HPDE6-E6E7 (cell line): ENCODE data around the gene RAPGEF5.

Experiments used
- DNase-seq: peaks from one replicate; pipeline ENCODE4 v3.0.0; 2011; ENCODE audit warnings: missing footprints; ENCODE audit errors: extremely low spot score

Gene RAPGEF5

GRCh38 chr7:22219739-22220493 lies 137.0 kb downstream of the RAPGEF5 start:
- no peak for DNase-seq

- DNase-seq = no peak
Measured at GRCh38 chr7:22219036-22219435, 137.9 kb downstream of the RAPGEF5 start.

GRCh38 chr7:22216832-22217475 lies 140.0 kb downstream of the RAPGEF5 start:
- no peak for DNase-seq

GRCh38 chr7:22216309-22216708 lies 140.6 kb downstream of the RAPGEF5 start:
- DNase-seq = no peak

GRCh38 chr7:22214000-22214399 lies 143.0 kb downstream of the RAPGEF5 start:
- DNase-seq = no peak

DNA sequence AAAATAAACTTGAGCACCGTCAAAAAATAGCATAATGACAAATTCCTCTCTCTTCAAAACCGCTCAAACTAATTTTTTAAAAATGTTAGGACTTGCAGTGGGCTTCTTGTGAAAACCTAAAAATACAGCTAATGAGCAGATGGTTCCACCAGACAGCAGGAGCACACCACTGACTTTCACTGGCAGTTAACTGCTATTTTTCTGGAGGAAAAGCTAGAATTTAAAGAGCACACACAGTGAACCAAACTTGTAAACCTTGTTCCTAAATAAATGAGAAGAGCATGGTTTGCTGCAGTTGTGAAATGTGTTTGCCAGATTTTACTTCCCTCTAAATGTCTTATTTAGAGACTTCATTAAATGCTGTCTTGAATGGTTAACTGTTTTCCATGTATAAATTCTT lies 143.9 kb downstream of the RAPGEF5 start:
- no peak for DNase-seq

DNA sequence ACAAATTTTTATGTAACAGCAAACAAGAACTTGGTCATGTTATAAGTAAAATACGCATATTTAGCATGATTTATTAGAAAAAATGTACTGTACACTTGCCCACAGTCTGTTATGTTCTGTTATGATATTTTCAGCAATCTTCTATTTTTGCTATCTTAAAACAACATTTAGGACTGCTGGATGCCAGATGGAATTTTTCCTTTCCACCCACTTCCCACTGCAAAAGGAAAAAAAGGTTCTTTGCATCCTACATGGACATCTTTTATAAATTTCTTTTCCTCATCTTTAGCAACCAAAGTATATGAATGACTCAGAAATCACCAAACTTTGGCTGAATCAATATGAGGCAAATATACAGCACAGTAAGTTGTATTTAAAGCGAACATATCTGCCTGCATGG lies 146.0 kb downstream of the RAPGEF5 start:
- DNase-seq = no peak

- no peak for DNase-seq
Measured at GRCh38 chr7:22210355-22210754, 146.6 kb downstream of the RAPGEF5 start.

GRCh38 chr7:22208799-22209198 lies 148.2 kb downstream of the RAPGEF5 start:
- no peak for DNase-seq

- no peak for DNase-seq
Measured at GRCh38 chr7:22207724-22208225, 149.2 kb downstream of the RAPGEF5 start.

- DNase-seq = no peak
Measured at GRCh38 chr7:22205631-22206030, 151.3 kb downstream of the RAPGEF5 start.

DNA sequence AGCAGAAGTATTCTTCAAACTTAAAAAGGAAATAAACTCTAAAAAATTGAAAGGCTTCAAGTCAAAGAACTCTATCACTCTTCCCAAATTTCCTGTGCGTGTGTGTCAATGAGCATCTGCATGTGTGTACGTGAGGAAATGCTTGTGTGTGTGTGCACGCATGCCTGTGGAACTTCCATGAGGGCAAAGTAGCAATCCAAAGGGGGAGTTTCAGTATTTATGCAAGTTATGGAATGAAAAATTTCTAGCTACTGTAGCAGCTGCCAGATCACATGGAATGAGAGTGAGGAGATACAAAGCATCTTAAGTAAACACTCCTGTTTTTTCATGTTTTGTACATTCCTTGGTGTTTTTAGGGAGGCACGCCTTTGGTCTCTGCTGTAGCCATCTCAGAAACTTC lies 152.6 kb downstream of the RAPGEF5 start:
- DNase-seq = no peak

- no peak for DNase-seq
Measured at GRCh38 chr7:22202141-22202540, 154.8 kb downstream of the RAPGEF5 start.

- no peak for DNase-seq
Measured at GRCh38 chr7:22201186-22201880, 155.6 kb downstream of the RAPGEF5 start.

GRCh38 chr7:22200777-22201176 lies 156.2 kb downstream of the RAPGEF5 start:
- DNase-seq = no peak

GRCh38 chr7:22200238-22200637 lies 156.7 kb downstream of the RAPGEF5 start:
- DNase-seq = no peak

GRCh38 chr7:22197376-22197775 lies 159.6 kb downstream of the RAPGEF5 start:
- no peak for DNase-seq

DNA sequence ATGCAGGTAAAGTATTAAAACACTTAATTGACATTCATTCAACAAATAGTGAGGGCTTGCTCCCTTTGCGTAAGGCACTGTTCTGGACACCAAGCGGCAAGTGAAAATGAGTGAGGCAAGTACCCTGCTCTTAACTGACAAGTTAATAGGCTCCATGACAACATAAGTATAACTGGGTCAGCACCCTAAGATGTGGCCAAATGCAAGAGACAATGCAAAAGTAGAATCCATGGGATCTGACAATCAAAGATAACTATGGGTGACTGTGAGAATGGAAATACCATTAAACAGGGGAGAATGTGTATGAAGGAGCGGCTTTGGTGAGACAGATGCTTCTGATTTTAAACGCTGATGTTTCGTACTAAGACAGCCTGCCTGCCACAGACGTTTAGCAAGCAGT lies 160.5 kb downstream of the RAPGEF5 start:
- DNase-seq = no peak

- no peak for DNase-seq
Measured at GRCh38 chr7:22195397-22196172, 161.4 kb downstream of the RAPGEF5 start.

DNA sequence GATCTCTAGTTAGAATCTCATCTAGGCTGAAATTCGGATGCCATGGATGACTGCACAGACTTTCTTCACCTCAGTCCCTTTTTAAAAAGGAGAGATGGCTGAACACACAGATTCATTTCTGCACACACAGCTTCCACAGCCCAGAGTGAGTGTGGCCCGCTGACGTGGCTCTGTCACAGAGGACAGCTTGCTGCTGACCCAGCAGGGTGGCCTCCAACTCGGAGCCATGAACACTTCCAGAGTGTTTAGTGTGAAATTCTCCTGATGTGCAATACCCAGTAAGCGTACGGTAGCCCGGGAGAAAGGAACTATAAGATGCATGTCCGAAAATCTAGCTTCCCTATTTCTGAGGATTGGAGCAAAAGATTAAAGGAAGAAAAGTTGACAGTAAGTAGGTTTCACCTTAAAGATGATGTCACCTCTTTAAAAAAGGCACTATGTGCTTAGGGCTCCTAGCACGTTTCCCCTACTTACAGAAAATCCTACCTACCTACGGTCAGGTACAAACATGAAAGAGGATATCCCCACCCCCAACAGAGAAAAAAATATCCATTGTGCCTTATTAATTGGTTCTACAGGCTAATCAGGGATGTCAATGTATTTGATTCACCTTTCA lies 162.2 kb downstream of the RAPGEF5 start:
- no peak for DNase-seq

GRCh38 chr7:22193450-22193983 lies 163.4 kb downstream of the RAPGEF5 start:
- no peak for DNase-seq
